HepG2 (cell line): ENCODE data around the gene FAM24B. TPM values are rescaled to one million over a fixed set of nuclear protein-coding genes. Genes with fewer than 3 reads are reported as not detected.

Source experiments
- ARID2 ChIP-seq: sonication (generic); formaldehyde crosslinking; IDR thresholded peaks from 2 replicates; pipeline ENCODE4 v1.8.1; 2022; ENCODE audit warnings: mild to moderate bottlenecking, missing genetic modification reagents, borderline replicate concordance
- ESRRA ChIP-seq: sonication (generic); formaldehyde crosslinking; IDR thresholded peaks from 2 replicates; pipeline ENCODE4 v1.5.1; 2020; ENCODE audit warnings: mild to moderate bottlenecking, low read depth, missing genetic modification reagents
- MZF1 ChIP-seq: sonication (generic); formaldehyde crosslinking; IDR thresholded peaks from 2 replicates; pipeline ENCODE4 v1.8.1; 2023; ENCODE audit warnings: mild to moderate bottlenecking, missing genetic modification reagents, borderline replicate concordance
- RELA ChIP-seq: sonication (generic); formaldehyde crosslinking; IDR thresholded peaks from 2 replicates; pipeline ENCODE4 v1.4.0; 2020; ENCODE audit warnings: missing genetic modification reagents
- SOX6 ChIP-seq, 2 experiments: fragments of 450-650 bp in 1 of 2; sonication (generic) in 1 of 2; formaldehyde crosslinking in 1 of 2; IDR thresholded peaks; 2 replicates each; pipeline versions ENCODE4 v1.4.0 to v1.6.1; 2017 to 2020; ENCODE audit warnings: antibody characterized with exemption in 1 of 2, mild to moderate bottlenecking in 1 of 2, missing genetic modification reagents in 1 of 2
- polyA plus RNA-seq, 8 experiments: library from polyadenylated mRNA; depleted of rRNA in 3 of 8; stranded (reverse) in 7 of 8; unstranded in 1 of 8; fragments of >200 nt; fragmentation: Illumina TruSeq in 4 of 8; extraction: Trizol in 4 of 8; gene quantifications; 2 replicates each; pipeline versions ENCODE4 v1.2.1 to v1.2.3, GENCODE V29; 2011 to 2016; ENCODE audit warnings: low read depth in 4 of 8, missing spikeins in 1 of 8, mixed read lengths in 1 of 8; ENCODE audit not compliant: insufficient read depth in 1 of 8
- total RNA-seq, 5 experiments: library from RNA; depleted of rRNA; stranded (reverse); fragments of >200 nt; fragmentation: Illumina TruSeq; extraction: Trizol; gene quantifications; 2 replicates each; pipeline ENCODE4 v1.2.3, GENCODE V29; 2016; ENCODE audit warnings: low read depth in 1 of 5
- TF ChIP-seq, protein P1 (sequence below): sonication (generic); formaldehyde crosslinking; IDR thresholded peaks from 2 replicates; pipeline ENCODE4 v1.8.0; 2022; ENCODE audit warnings: mild to moderate bottlenecking, missing genetic modification reagents; ENCODE audit not compliant: insufficient replicate concordance
- TF ChIP-seq, protein P2 (sequence below): sonication (generic); formaldehyde crosslinking; IDR thresholded peaks from 2 replicates; pipeline ENCODE4 v1.4.0; 2020; ENCODE audit warnings: missing genetic modification reagents
- TF ChIP-seq, protein P3 (sequence below): sonication (generic); formaldehyde crosslinking; IDR thresholded peaks from 2 replicates; pipeline ENCODE4 v1.5.0; 2020; ENCODE audit warnings: mild to moderate bottlenecking, missing genetic modification reagents
- TF ChIP-seq, protein P4 (sequence below): sonication (generic); formaldehyde crosslinking; IDR thresholded peaks from 2 replicates; pipeline ENCODE4 v1.5.0; 2020; ENCODE audit warnings: missing genetic modification reagents, mild to moderate bottlenecking, borderline replicate concordance

FAM24B gene
- total and polyA plus RNA-seq, 2 of the 13 experiments (the other 11 are each of a cell fraction or from before 2014, with no cell fraction given), result 1.9 to 3.0 TPM

DNA sequence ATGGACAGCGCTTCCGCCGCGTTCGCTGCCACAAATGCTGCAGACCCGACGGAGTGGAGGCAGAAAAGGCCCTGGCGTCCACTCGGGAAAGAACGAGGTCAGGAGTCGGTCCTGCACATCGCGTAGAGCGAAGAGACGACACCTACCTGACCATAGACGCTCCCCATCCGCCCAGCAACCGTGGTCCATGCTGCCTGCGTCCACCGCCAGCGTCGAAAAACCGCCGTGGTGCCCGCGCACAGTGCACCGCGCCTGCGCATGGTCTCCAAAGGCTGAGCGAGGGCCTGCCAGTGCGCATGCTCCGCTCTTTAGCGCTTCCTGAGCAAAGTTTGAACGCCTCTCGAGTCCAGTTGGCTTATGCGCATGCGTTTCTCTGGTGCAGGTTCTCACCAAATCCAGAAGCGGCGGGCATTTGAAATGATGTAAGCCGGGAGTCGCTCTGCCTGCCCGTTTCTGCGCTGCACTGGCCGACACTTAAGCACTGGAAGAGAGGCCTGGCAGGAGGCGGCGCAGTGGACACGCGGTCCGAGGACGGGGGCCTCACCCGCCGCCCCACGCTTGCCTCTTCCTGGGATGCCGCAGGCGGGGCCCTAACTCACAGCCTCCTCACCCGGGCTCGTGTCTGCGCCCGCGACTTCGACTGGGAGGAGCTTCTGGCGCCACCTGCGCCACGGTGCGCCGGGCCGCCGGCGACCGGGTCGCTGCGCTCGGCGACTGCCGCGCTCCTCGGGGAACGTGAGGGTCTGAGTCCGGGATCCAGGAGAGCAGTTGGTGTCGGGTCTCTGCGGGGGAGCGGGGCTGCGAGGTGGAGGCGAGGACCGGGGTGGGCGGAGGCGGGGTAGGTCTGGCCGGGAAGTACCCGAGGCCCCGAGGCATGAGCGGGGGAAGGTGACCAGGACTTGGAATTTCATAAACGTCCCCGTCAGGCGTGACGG, at the start of gene FAM24B (continued):
- TF ChIP-seq, protein P1, sequence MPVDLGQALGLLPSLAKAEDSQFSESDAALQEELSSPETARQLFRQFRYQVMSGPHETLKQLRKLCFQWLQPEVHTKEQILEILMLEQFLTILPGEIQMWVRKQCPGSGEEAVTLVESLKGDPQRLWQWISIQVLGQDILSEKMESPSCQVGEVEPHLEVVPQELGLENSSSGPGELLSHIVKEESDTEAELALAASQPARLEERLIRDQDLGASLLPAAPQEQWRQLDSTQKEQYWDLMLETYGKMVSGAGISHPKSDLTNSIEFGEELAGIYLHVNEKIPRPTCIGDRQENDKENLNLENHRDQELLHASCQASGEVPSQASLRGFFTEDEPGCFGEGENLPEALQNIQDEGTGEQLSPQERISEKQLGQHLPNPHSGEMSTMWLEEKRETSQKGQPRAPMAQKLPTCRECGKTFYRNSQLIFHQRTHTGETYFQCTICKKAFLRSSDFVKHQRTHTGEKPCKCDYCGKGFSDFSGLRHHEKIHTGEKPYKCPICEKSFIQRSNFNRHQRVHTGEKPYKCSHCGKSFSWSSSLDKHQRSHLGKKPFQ (CRISPR knock-in tag), result peak; percentile 77
- no peak for TF ChIP-seq RELA (CRISPR knock-in tag)
- TF ChIP-seq, protein P2, sequence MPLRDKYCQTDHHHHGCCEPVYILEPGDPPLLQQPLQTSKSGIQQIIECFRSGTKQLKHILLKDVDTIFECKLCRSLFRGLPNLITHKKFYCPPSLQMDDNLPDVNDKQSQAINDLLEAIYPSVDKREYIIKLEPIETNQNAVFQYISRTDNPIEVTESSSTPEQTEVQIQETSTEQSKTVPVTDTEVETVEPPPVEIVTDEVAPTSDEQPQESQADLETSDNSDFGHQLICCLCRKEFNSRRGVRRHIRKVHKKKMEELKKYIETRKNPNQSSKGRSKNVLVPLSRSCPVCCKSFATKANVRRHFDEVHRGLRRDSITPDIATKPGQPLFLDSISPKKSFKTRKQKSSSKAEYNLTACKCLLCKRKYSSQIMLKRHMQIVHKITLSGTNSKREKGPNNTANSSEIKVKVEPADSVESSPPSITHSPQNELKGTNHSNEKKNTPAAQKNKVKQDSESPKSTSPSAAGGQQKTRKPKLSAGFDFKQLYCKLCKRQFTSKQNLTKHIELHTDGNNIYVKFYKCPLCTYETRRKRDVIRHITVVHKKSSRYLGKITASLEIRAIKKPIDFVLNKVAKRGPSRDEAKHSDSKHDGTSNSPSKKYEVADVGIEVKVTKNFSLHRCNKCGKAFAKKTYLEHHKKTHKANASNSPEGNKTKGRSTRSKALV (CRISPR knock-in tag), result peak; percentile 51; the same call in 1 of the 2 replicates
- TF ChIP-seq MZF1 (CRISPR knock-in tag), result 0 out of 2 replicates have a peak, but pooled peaks have one; percentile 48
- TF ChIP-seq SOX6 (IDR thresholded peaks at IDR 0.05), result no peak
- TF ChIP-seq SOX6 (CRISPR knock-in tag; IDR thresholded peaks at IDR 0.05), result no peak
- TF ChIP-seq, protein P3, sequence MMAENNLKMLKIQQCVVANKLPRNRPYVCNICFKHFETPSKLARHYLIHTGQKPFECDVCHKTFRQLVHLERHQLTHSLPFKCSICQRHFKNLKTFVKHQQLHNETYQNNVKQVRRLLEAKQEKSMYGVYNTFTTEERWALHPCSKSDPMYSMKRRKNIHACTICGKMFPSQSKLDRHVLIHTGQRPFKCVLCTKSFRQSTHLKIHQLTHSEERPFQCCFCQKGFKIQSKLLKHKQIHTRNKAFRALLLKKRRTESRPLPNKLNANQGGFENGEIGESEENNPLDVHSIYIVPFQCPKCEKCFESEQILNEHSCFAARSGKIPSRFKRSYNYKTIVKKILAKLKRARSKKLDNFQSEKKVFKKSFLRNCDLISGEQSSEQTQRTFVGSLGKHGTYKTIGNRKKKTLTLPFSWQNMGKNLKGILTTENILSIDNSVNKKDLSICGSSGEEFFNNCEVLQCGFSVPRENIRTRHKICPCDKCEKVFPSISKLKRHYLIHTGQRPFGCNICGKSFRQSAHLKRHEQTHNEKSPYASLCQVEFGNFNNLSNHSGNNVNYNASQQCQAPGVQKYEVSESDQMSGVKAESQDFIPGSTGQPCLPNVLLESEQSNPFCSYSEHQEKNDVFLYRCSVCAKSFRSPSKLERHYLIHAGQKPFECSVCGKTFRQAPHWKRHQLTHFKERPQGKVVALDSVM, result no peak
- no peak for TF ChIP-seq ESRRA (CRISPR knock-in tag)
- TF ChIP-seq, protein P4, sequence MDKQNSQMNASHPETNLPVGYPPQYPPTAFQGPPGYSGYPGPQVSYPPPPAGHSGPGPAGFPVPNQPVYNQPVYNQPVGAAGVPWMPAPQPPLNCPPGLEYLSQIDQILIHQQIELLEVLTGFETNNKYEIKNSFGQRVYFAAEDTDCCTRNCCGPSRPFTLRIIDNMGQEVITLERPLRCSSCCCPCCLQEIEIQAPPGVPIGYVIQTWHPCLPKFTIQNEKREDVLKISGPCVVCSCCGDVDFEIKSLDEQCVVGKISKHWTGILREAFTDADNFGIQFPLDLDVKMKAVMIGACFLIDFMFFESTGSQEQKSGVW (CRISPR knock-in tag), result no peak
- TF ChIP-seq ARID2 (CRISPR knock-in tag), result peak; percentile 60; the same call in 1 of the 2 replicates
